ENCODE results near the gene ZNF689.

ZNF689 gene

GRCh38 chr16:30570636-30571444, 39.3 kb downstream of the ZNF689 start:
- H3K36me3 ChIP-seq (ENCODE audit: control insufficient read depth, insufficient read depth, low read length) = no peaks in the 10 kb centered on the region
- H3K9me3 ChIP-seq (ENCODE audit: control insufficient read depth, insufficient read depth, low read depth, low read length) = no peaks in the 10 kb centered on the region
- H3K27ac ChIP-seq (ENCODE audit: low read depth, low read length) = peak overlapping the region; percentile 67; the same call in 1 of the 2 replicates
- H3K9ac ChIP-seq (ENCODE audit: low read length) = peak overlapping the region; percentile 74
- H3K27me3 ChIP-seq (ENCODE audit: control insufficient read depth, insufficient read depth, low read length) = no peaks in the 10 kb centered on the region
- H3K4me3 ChIP-seq (ENCODE audit: low read depth, low read length) = peak overlapping the region; percentile 64
- H3K4me1 ChIP-seq (ENCODE audit: control insufficient read depth, insufficient read depth, low read length) = peaks cover 11% of the 10 kb centered on the region; the same call in 1 of the 2 replicates

GRCh38 chr16:30569746-30570635, 40.2 kb downstream of the ZNF689 start:
- Histone ChIP-seq H3K36me3 (ENCODE audit: control insufficient read depth, insufficient read depth, low read length) (no peaks in the 10 kb centered on the region), H3K4me3 (ENCODE audit: low read depth, low read length) (no peak overlapping the region), H3K4me1 (ENCODE audit: control insufficient read depth, insufficient read depth, low read length) (peaks cover 11% of the 10 kb centered on the region; the same call in 1 of the 2 replicates), H3K27ac (ENCODE audit: low read depth, low read length) (no peak overlapping the region), H3K27me3 (ENCODE audit: control insufficient read depth, insufficient read depth, low read length) (no peaks in the 10 kb centered on the region), H3K9ac (ENCODE audit: low read length) (no peak overlapping the region), H3K9me3 (ENCODE audit: control insufficient read depth, insufficient read depth, low read depth, low read length) (no peaks in the 10 kb centered on the region)

GRCh38 chr16:30569281-30569680, 40.9 kb downstream of the ZNF689 start:
- Histone ChIP-seq H3K27ac (ENCODE audit: low read depth, low read length) (no peak overlapping the region), H3K9ac (ENCODE audit: low read length) (no peak overlapping the region), H3K4me3 (ENCODE audit: low read depth, low read length) (no peak overlapping the region), H3K36me3 (ENCODE audit: control insufficient read depth, insufficient read depth, low read length) (no peaks in the 10 kb centered on the region), H3K4me1 (ENCODE audit: control insufficient read depth, insufficient read depth, low read length) (peaks cover 11% of the 10 kb centered on the region; the same call in 1 of the 2 replicates), H3K27me3 (ENCODE audit: control insufficient read depth, insufficient read depth, low read length) (no peaks in the 10 kb centered on the region), H3K9me3 (ENCODE audit: control insufficient read depth, insufficient read depth, low read depth, low read length) (no peaks in the 10 kb centered on the region)

GRCh38 chr16:30567991-30568638, 42.1 kb downstream of the ZNF689 start:
- Histone ChIP-seq H3K36me3 (ENCODE audit: control insufficient read depth, insufficient read depth, low read length) (no peaks in the 10 kb centered on the region), H3K27me3 (ENCODE audit: control insufficient read depth, insufficient read depth, low read length) (no peaks in the 10 kb centered on the region), H3K27ac (ENCODE audit: low read depth, low read length) (no peak overlapping the region), H3K9me3 (ENCODE audit: control insufficient read depth, insufficient read depth, low read depth, low read length) (no peaks in the 10 kb centered on the region), H3K4me1 (ENCODE audit: control insufficient read depth, insufficient read depth, low read length) (peaks cover 11% of the 10 kb centered on the region; the same call in 1 of the 2 replicates), H3K4me3 (ENCODE audit: low read depth, low read length) (no peak overlapping the region), H3K9ac (ENCODE audit: low read length) (no peak overlapping the region)

GRCh38 chr16:30567160-30567990, 42.8 kb downstream of the ZNF689 start:
- no peak overlapping the region for H3K9ac ChIP-seq (ENCODE audit: low read length)
- H3K27ac ChIP-seq (ENCODE audit: low read depth, low read length) = no peak overlapping the region

GRCh38 chr16:30566531-30566930, 43.7 kb downstream of the ZNF689 start:
- Histone ChIP-seq H3K9ac (ENCODE audit: low read length) (no peak overlapping the region), H3K27ac (ENCODE audit: low read depth, low read length) (no peak overlapping the region)

More at GRCh38 chr16:30567160-30567990, 42.8 kb downstream of the ZNF689 start:
- H3K4me1 ChIP-seq (ENCODE audit: control insufficient read depth, insufficient read depth, low read length) = peaks cover 11% of the 10 kb centered on the region; the same call in 1 of the 2 replicates
- no peaks in the 10 kb centered on the region for H3K36me3 ChIP-seq (ENCODE audit: control insufficient read depth, insufficient read depth, low read length)
- no peaks in the 10 kb centered on the region for H3K9me3 ChIP-seq (ENCODE audit: control insufficient read depth, insufficient read depth, low read depth, low read length)
- no peaks in the 10 kb centered on the region for H3K27me3 ChIP-seq (ENCODE audit: control insufficient read depth, insufficient read depth, low read length)
- H3K4me3 ChIP-seq (ENCODE audit: low read depth, low read length) = no peak overlapping the region

GRCh38 chr16:30565984-30566383, 44.2 kb downstream of the ZNF689 start:
- Histone ChIP-seq H3K4me1 (ENCODE audit: control insufficient read depth, insufficient read depth, low read length) (peaks cover 11% of the 10 kb centered on the region; the same call in 1 of the 2 replicates), H3K4me3 (ENCODE audit: low read depth, low read length) (no peak overlapping the region), H3K27ac (ENCODE audit: low read depth, low read length) (no peak overlapping the region), H3K36me3 (ENCODE audit: control insufficient read depth, insufficient read depth, low read length) (no peaks in the 10 kb centered on the region), H3K9me3 (ENCODE audit: control insufficient read depth, insufficient read depth, low read depth, low read length) (no peaks in the 10 kb centered on the region), H3K9ac (ENCODE audit: low read length) (no peak overlapping the region), H3K27me3 (ENCODE audit: control insufficient read depth, insufficient read depth, low read length) (no peaks in the 10 kb centered on the region)

More at GRCh38 chr16:30566531-30566930, 43.7 kb downstream of the ZNF689 start:
- H3K9me3 ChIP-seq (ENCODE audit: control insufficient read depth, insufficient read depth, low read depth, low read length) = no peaks in the 10 kb centered on the region
- H3K4me1 ChIP-seq (ENCODE audit: control insufficient read depth, insufficient read depth, low read length) = peaks cover 11% of the 10 kb centered on the region; the same call in 1 of the 2 replicates
- no peak overlapping the region for H3K4me3 ChIP-seq (ENCODE audit: low read depth, low read length)
- no peaks in the 10 kb centered on the region for H3K27me3 ChIP-seq (ENCODE audit: control insufficient read depth, insufficient read depth, low read length)
- no peaks in the 10 kb centered on the region for H3K36me3 ChIP-seq (ENCODE audit: control insufficient read depth, insufficient read depth, low read length)

GRCh38 chr16:30565526-30565925, 44.7 kb downstream of the ZNF689 start:
- no peak overlapping the region for H3K9ac ChIP-seq (ENCODE audit: low read length)
- no peaks in the 10 kb centered on the region for H3K9me3 ChIP-seq (ENCODE audit: control insufficient read depth, insufficient read depth, low read depth, low read length)
- H3K27ac ChIP-seq (ENCODE audit: low read depth, low read length) = no peak overlapping the region
- H3K36me3 ChIP-seq (ENCODE audit: control insufficient read depth, insufficient read depth, low read length) = no peaks in the 10 kb centered on the region
- H3K4me1 ChIP-seq (ENCODE audit: control insufficient read depth, insufficient read depth, low read length) = peaks cover 11% of the 10 kb centered on the region; the same call in 1 of the 2 replicates
- no peak overlapping the region for H3K4me3 ChIP-seq (ENCODE audit: low read depth, low read length)
- H3K27me3 ChIP-seq (ENCODE audit: control insufficient read depth, insufficient read depth, low read length) = no peaks in the 10 kb centered on the region

GRCh38 chr16:30562021-30562420, 48.2 kb downstream of the ZNF689 start:
- H3K9me3 ChIP-seq (ENCODE audit: control insufficient read depth, insufficient read depth, low read depth, low read length) = no peaks in the 10 kb centered on the region
- H3K27me3 ChIP-seq (ENCODE audit: control insufficient read depth, insufficient read depth, low read length) = no peaks in the 10 kb centered on the region
- no peak overlapping the region for H3K9ac ChIP-seq (ENCODE audit: low read length)
- H3K4me3 ChIP-seq (ENCODE audit: low read depth, low read length) = no peak overlapping the region
- no peak overlapping the region for H3K27ac ChIP-seq (ENCODE audit: low read depth, low read length)
- H3K4me1 ChIP-seq (ENCODE audit: control insufficient read depth, insufficient read depth, low read length) = peaks cover 4% of the 10 kb centered on the region; the same call in 1 of the 2 replicates
- H3K36me3 ChIP-seq (ENCODE audit: control insufficient read depth, insufficient read depth, low read length) = no peaks in the 10 kb centered on the region
